Chondrocyte (in vitro differentiated cells): ENCODE data around the gene RUNX1. TPM values are rescaled to one million over a fixed set of nuclear protein-coding genes. Genes with fewer than 3 reads are reported as not detected.

ENCODE experiments used
- DNase-seq: peaks from one replicate; pipeline ENCODE4 v3.0.0; 2021; ENCODE audit warnings: mixed read lengths, low spot score
- H3K27ac Mint-ChIP-seq: one replicate; pipeline ENCODE4 v1.8.0; 2021; ENCODE audit warnings: mild to moderate bottlenecking, moderate library complexity, mixed read lengths; ENCODE audit not compliant: unreplicated experiment
- H3K27me3 Mint-ChIP-seq: 2 replicates; pipeline ENCODE4 v1.8.0; 2021; ENCODE audit warnings: low read depth, mixed read lengths
- H3K36me3 Mint-ChIP-seq: 2 replicates; pipeline ENCODE4 v1.8.0; 2021; ENCODE audit warnings: low read depth, mixed read lengths
- H3K4me1 Mint-ChIP-seq: 2 replicates; pipeline ENCODE4 v1.8.0; 2021; ENCODE audit warnings: low read depth, mild to moderate bottlenecking, mixed read lengths
- H3K4me3 Mint-ChIP-seq: one replicate; pipeline ENCODE4 v1.8.0; 2021; ENCODE audit warnings: mild to moderate bottlenecking, moderate library complexity, mixed read lengths; ENCODE audit not compliant: unreplicated experiment
- H3K9me3 Mint-ChIP-seq: 2 replicates; pipeline ENCODE4 v1.8.0; 2021; ENCODE audit warnings: low read depth, mixed read lengths
- CTCF ChIP-seq: fragments of 200-600 bp; sonication (generic); IDR thresholded peaks from 2 replicates; pipeline ENCODE4 v1.5.0; 2021; ENCODE audit warnings: antibody characterized with exemption, mild to moderate bottlenecking, moderate library complexity
- total RNA-seq: library from RNA; stranded (reverse); gene quantifications from 3 replicates; pipeline ENCODE4 v1.2.1, GENCODE V29; 2021

RUNX1 gene
- total RNA-seq, 1 donor from 2014 or later, result 37.9 TPM

- Mint-ChIP-seq H3K27ac (peak overlapping the region; percentile 70), H3K27me3 (no peaks in the 10 kb centered on the region), H3K4me3 (no peak overlapping the region), H3K36me3 (no peaks in the 10 kb centered on the region), H3K9me3 (no peaks in the 10 kb centered on the region), H3K4me1 (peaks cover 35% of the 10 kb centered on the region)
- TF ChIP-seq CTCF, result no peak
- no peak for DNase-seq
Measured at GRCh38 chr21:34987501-34988072, 61.5 kb downstream of the RUNX1 start.

GRCh38 chr21:34986561-34987500, 62.3 kb downstream of the RUNX1 start:
- Mint-ChIP-seq H3K4me3 (no peak overlapping the region), H3K36me3 (no peaks in the 10 kb centered on the region), H3K9me3 (no peaks in the 10 kb centered on the region), H3K27ac (peak overlapping the region; percentile 70), H3K4me1 (peaks cover 36% of the 10 kb centered on the region), H3K27me3 (no peaks in the 10 kb centered on the region)
- DNase-seq, result no peak
- no peak for TF ChIP-seq CTCF

- no peak overlapping the region for H3K4me3 Mint-ChIP-seq
- H3K27me3 Mint-ChIP-seq, result no peaks in the 10 kb centered on the region
- no peak for TF ChIP-seq CTCF
- DNase-seq, result no peak
- peaks cover 47% of the 10 kb centered on the region for H3K4me1 Mint-ChIP-seq
- no peaks in the 10 kb centered on the region for H3K36me3 Mint-ChIP-seq
- H3K27ac Mint-ChIP-seq, result no peak overlapping the region
- no peaks in the 10 kb centered on the region for H3K9me3 Mint-ChIP-seq
Measured at GRCh38 chr21:34984356-34985058, 64.6 kb downstream of the RUNX1 start.

- Mint-ChIP-seq H3K27ac (no peak overlapping the region), H3K4me1 (peaks cover 51% of the 10 kb centered on the region), H3K27me3 (no peaks in the 10 kb centered on the region), H3K4me3 (no peak overlapping the region), H3K36me3 (no peaks in the 10 kb centered on the region), H3K9me3 (no peaks in the 10 kb centered on the region)
- no peak for TF ChIP-seq CTCF
- no peak for DNase-seq
Measured at GRCh38 chr21:34983680-34984086, 65.4 kb downstream of the RUNX1 start.

GRCh38 chr21:34981791-34982190, 67.3 kb downstream of the RUNX1 start:
- H3K36me3 Mint-ChIP-seq, result no peaks in the 10 kb centered on the region
- H3K4me1 Mint-ChIP-seq, result peaks cover 47% of the 10 kb centered on the region

More at GRCh38 chr21:34981791-34982190, 67.3 kb downstream of the RUNX1 start:
- Mint-ChIP-seq H3K27me3 (no peaks in the 10 kb centered on the region), H3K4me3 (no peak overlapping the region), H3K27ac (no peak overlapping the region), H3K9me3 (no peaks in the 10 kb centered on the region)
- DNase-seq, result no peak
- no peak for TF ChIP-seq CTCF
